ENCODE data around the gene TBC1D21. TPM values are rescaled to one million over a fixed set of nuclear protein-coding genes. Genes with fewer than 3 reads are reported as not detected.

Gene TBC1D21
- total and polyA plus RNA-seq, 2 experiments from 2014 or later: not detected

DNA sequence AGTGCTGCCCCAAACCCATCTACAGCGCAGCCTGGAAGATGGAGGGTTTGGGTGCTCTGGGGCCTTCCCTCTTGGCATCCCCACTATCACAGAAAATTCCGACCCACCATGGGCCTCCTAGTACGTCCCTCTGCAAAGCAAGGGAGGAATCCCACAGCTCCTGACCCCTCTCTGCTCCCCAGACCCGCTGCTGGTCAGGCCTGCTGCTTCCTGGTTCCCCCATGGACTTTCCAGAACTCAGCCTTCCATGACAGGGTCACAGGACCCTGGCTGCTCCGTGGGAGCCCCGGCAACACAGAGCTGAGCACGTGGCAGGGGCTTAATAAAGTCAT, 49.8 kb downstream of the TBC1D21 start:
- TF ChIP-seq, protein P1, sequence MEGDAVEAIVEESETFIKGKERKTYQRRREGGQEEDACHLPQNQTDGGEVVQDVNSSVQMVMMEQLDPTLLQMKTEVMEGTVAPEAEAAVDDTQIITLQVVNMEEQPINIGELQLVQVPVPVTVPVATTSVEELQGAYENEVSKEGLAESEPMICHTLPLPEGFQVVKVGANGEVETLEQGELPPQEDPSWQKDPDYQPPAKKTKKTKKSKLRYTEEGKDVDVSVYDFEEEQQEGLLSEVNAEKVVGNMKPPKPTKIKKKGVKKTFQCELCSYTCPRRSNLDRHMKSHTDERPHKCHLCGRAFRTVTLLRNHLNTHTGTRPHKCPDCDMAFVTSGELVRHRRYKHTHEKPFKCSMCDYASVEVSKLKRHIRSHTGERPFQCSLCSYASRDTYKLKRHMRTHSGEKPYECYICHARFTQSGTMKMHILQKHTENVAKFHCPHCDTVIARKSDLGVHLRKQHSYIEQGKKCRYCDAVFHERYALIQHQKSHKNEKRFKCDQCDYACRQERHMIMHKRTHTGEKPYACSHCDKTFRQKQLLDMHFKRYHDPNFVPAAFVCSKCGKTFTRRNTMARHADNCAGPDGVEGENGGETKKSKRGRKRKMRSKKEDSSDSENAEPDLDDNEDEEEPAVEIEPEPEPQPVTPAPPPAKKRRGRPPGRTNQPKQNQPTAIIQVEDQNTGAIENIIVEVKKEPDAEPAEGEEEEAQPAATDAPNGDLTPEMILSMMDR (IDR thresholded peaks at IDR 0.05; ENCODE audit: low read depth, low read length): no peak
- Histone ChIP-seq H3K27me3 (no peaks in the 10 kb centered on the region), H3K27ac (peak overlapping the region; percentile 32), H3K4me3 (no peak overlapping the region), H3K4me1 (ENCODE audit: low read depth) (peaks cover 41% of the 10 kb centered on the region), H3K36me3 (no peaks in the 10 kb centered on the region), H3K9me3 (ENCODE audit: low read depth) (no peaks in the 10 kb centered on the region)
- DNase-seq (ENCODE audit: low read depth in 1 of 2, low spot score in 1 of 2): no peak

DNA sequence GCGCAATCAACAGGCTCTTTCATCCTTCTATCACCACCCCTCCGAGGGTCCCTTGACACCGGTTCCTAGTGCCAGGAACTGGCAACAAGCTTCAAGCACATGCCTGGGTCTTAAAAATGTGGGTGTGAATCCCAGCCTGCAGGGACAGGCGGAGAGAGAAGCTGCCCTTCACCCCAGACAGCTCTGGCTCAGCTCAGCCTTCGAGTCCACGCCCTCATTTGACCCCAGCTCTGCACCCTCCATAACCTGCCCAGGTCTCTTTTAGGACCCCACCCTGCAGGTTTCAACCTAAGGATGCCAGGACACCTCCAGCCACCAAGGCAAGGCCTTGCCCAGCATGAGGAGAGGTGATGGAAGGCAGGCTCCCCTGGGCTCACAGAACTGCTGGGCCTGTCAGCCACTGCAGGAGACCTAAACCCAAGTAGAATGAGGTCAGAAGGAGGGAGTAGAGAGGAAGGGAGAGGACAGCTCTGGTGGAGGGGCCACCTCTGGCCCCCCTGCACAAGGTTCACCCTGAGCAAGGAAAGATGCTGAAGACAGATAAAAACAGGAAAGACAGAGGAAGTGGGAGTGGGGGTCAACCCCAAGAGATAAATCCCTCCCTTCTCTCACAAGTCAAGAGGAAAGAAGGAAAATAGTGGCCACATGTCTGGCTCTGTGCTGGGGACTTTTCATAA, 50.3 kb downstream of the TBC1D21 start:
- H3K27me3 ChIP-seq: no peaks in the 10 kb centered on the region
- no peak overlapping the region for H3K4me3 ChIP-seq
- DNase-seq (ENCODE audit: low read depth in 1 of 2, low spot score in 1 of 2): no peak
- H3K9me3 ChIP-seq (ENCODE audit: low read depth): no peaks in the 10 kb centered on the region
- H3K4me1 ChIP-seq (ENCODE audit: low read depth): peaks cover 46% of the 10 kb centered on the region
- H3K36me3 ChIP-seq: no peaks in the 10 kb centered on the region
- H3K27ac ChIP-seq: peak overlapping the region; percentile 32
- TF ChIP-seq, protein P1 (IDR thresholded peaks at IDR 0.05; ENCODE audit: low read depth, low read length): no peak

DNA sequence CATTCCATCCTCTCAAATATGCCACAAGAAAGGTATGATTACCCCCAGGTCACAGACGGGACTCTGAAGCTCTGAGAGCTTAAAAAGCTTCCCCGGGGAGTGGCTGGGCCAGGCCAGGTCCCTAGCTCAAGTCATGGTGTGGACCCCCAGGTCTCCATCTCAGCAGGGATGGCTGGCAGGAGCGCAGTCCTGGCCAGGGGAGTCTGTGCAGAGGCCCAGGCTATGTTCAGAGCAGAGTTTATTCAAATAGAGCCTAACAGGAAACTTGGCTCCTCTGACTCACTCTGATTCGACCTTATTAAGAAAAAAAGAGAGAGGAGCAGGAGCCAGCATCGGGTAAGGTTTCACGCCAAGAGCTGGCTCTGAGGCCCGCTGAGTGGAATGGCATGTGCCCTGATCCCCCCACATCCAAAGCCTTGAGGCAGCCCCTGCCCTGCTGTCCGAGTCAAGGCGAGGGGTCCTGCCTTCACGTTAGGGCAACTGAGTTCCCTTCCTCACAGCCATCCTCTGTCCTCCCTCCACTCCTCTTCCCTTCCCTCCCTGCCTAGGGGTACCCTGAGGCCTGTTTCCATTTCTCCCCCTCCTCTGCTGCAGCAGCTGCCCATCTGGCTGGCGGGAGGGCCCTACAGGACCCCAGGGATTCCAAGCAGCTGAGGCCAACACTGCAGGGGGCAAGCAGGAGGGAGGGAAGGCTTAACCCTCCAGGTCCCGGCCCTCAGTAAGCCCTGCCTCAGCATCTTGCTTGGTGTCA, 51.0 kb downstream of the TBC1D21 start:
- no peak overlapping the region for H3K27ac ChIP-seq

DNA sequence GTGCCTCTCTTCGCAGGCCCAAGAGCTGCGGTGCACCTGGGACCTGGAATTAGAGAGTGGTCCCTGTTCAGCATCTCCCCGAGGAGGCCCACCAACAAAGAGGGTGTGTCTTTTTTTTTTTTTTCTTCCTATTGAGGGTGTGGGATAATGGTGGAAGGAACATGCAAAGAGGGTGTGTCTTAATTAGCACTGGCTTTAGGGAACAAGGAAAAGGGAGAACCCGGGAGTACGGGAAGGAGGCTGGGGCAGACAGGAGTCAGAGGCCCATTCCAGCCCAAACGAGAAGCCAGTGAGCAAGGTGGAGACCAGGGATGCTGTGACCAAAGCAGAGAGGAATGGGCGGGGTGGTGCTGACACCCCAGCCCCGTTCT, 52.5 kb downstream of the TBC1D21 start:
- TF ChIP-seq, protein P1 (IDR thresholded peaks at IDR 0.05; ENCODE audit: low read depth, low read length): no peak
- Histone ChIP-seq H3K4me1 (ENCODE audit: low read depth) (peaks cover 44% of the 10 kb centered on the region), H3K36me3 (no peaks in the 10 kb centered on the region), H3K4me3 (no peak overlapping the region), H3K27ac (no peak overlapping the region), H3K27me3 (no peaks in the 10 kb centered on the region), H3K9me3 (ENCODE audit: low read depth) (no peaks in the 10 kb centered on the region)
- no peak for DNase-seq (ENCODE audit: low read depth in 1 of 2, low spot score in 1 of 2)

More for the DNA sequence above, 51.0 kb downstream of the TBC1D21 start:
- Histone ChIP-seq H3K36me3 (no peaks in the 10 kb centered on the region), H3K4me3 (no peak overlapping the region), H3K27me3 (no peaks in the 10 kb centered on the region), H3K4me1 (ENCODE audit: low read depth) (peaks cover 50% of the 10 kb centered on the region), H3K9me3 (ENCODE audit: low read depth) (no peaks in the 10 kb centered on the region)
- TF ChIP-seq, protein P1 (IDR thresholded peaks at IDR 0.05; ENCODE audit: low read depth, low read length): no peak
- peak in 1 of 2 donors; percentile 89 for DNase-seq (ENCODE audit: low read depth in 1 of 2, low spot score in 1 of 2)

DNA sequence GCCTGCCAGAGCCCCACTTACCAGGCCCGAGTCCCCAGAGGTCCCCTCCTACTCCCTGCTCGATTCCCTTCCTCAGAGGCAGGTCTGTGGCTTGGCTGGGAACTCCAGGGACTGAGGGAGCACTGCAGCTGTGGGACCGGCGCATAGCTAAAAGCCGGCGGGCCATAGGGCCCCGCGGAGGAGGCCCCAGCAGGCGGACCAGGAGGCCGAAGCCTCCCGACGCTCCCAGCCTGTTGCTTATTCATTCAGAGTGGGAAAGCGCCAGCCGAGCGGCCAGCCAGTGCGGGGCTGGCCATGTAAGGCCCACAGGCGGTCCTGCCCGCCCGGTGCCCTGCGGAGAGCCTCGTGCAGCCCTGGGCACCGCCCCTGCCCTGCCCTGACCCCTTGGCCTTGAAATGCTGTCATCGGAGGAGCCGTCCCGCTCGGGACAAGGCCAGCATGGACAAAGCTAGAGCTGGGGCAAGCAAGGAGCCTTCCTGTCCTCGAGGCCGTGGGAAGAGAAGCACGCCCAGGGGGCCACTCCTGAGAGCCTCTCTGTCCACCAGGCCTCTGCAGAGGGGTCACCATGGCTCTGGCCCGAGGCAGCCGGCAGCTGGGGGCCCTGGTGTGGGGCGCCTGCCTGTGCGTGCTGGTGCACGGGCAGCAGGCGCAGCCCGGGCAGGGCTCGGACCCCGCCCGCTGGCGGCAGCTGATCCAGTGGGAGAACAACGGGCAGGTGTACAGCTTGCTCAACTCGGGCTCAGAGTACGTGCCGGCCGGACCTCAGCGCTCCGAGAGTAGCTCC, 53.0 kb downstream of the TBC1D21 start, which contains the start of gene LOXL1:
Gene LOXL1, plus strand, starts transcription at position 244 of the 784 bp plus-strand sequence. Its CDS starts 322 bp downstream, at position 566.
- Histone ChIP-seq H3K27ac (peak within 1 kb of the TSS; percentile 66), H3K36me3 (no peaks in the 10 kb centered on the region), H3K4me3 (peak within 1 kb of the TSS; percentile 56), H3K9me3 (ENCODE audit: low read depth) (no peaks in the 10 kb centered on the region), H3K27me3 (no peaks in the 10 kb centered on the region), H3K4me1 (ENCODE audit: low read depth) (peaks cover 39% of the 10 kb centered on the region)
- peak; percentile 84 to 93 for DNase-seq (ENCODE audit: low read depth in 1 of 2, low spot score in 1 of 2)
- TF ChIP-seq, protein P1 (IDR thresholded peaks at IDR 0.05; ENCODE audit: low read depth, low read length): no peak

Measured in cardiac muscle cell (in vitro differentiated cells and primary cell).